Activated CD4-positive, CD25-positive, alpha-beta regulatory T cell treated with anti-CD3 and anti-CD28 coated beads, Interleukin-2, amount 50 U/mL, for 72 hours (primary cell): Measurements from ENCODE around the gene RHOH.
A peak's percentile ranks its signal among the peaks of the same experiment; 100 is the strongest.

Experiments
- DNase-seq: peaks from one replicate; pipeline ENCODE4 v3.0.0; 2021

Gene RHOH

GRCh38 chr4:40190019-40190418, 6.8 kb upstream of the RHOH start:
- DNase-seq, result no peak

- no peak for DNase-seq
Observed at GRCh38 chr4:40190465-40190864, 6.4 kb upstream of the RHOH start.

- DNase-seq, result no peak
Observed at GRCh38 chr4:40190880-40191815, 5.7 kb upstream of the RHOH start.

- DNase-seq, result no peak
Observed at GRCh38 chr4:40192114-40193015, 4.5 kb upstream of the RHOH start.

- no peak for DNase-seq
Observed at GRCh38 chr4:40193016-40193571, 3.7 kb upstream of the RHOH start.

GRCh38 chr4:40193578-40193977, 3.3 kb upstream of the RHOH start:
- DNase-seq, result no peak

GRCh38 chr4:40194602-40195161, 2.1 kb upstream of the RHOH start:
- DNase-seq, result no peak

- DNase-seq, result no peak
Observed at GRCh38 chr4:40195182-40196177, 1.4 kb upstream of the RHOH start.

GRCh38 chr4:40196272-40196671, 559 bp upstream of the RHOH start:
- DNase-seq, result no peak

GRCh38 chr4:40197879-40198689, 1.3 kb downstream of the RHOH start:
- no peak for DNase-seq

- DNase-seq, result no peak
Observed at GRCh38 chr4:40199179-40199670, 2.4 kb downstream of the RHOH start.

GRCh38 chr4:40199999-40200874, 3.4 kb downstream of the RHOH start:
- peak; percentile 59 for DNase-seq

- no peak for DNase-seq
Observed at GRCh38 chr4:40200875-40201801, 4.3 kb downstream of the RHOH start.

GRCh38 chr4:40201898-40202297, 5.1 kb downstream of the RHOH start:
- no peak for DNase-seq

GRCh38 chr4:40202474-40202873, 5.6 kb downstream of the RHOH start:
- no peak for DNase-seq

- no peak for DNase-seq
Observed at GRCh38 chr4:40204507-40205258, 7.9 kb downstream of the RHOH start.
